DND-41 (cell line): Measurements from ENCODE around the gene ZSCAN22.

ENCODE experiments used
- CTCF ChIP-seq: IDR thresholded peaks from 2 replicates; pipeline ENCODE4 v1.5.1; 2012; ENCODE audit warnings: borderline replicate concordance, low read length, moderate library complexity, mild to moderate bottlenecking; ENCODE audit not compliant: poor library complexity, severe bottlenecking; ENCODE audit errors: extremely low read depth
- EZH2 ChIP-seq: IDR thresholded peaks from 3 replicates; pipeline ENCODE4 v1.6.1; 2012; ENCODE audit warnings: borderline replicate concordance, low read depth, mild to moderate bottlenecking, moderate library complexity, low read length, inconsistent platforms; ENCODE audit not compliant: severe bottlenecking

- TF ChIP-seq CTCF (no peak), EZH2 (no peak)
Observed at GRCh38 chr19:58367698-58368454, 41.1 kb downstream of the ZSCAN22 start.
